ENCODE results near the gene TMEM91. TPM values are rescaled to one million over a fixed set of nuclear protein-coding genes. Genes with fewer than 3 reads are reported as not detected.
A peak's percentile ranks its signal among the peaks of the same experiment; 100 is the strongest.
"Not testable (repeated sequence)": the region's sequence is repeated elsewhere in the genome, so short reads cannot be mapped to it uniquely, and the experiment has no call there.

TMEM91 gene
- total and polyA plus RNA-seq, 2 experiments from 2014 or later = 27.5 to 51.8 TPM

DNA sequence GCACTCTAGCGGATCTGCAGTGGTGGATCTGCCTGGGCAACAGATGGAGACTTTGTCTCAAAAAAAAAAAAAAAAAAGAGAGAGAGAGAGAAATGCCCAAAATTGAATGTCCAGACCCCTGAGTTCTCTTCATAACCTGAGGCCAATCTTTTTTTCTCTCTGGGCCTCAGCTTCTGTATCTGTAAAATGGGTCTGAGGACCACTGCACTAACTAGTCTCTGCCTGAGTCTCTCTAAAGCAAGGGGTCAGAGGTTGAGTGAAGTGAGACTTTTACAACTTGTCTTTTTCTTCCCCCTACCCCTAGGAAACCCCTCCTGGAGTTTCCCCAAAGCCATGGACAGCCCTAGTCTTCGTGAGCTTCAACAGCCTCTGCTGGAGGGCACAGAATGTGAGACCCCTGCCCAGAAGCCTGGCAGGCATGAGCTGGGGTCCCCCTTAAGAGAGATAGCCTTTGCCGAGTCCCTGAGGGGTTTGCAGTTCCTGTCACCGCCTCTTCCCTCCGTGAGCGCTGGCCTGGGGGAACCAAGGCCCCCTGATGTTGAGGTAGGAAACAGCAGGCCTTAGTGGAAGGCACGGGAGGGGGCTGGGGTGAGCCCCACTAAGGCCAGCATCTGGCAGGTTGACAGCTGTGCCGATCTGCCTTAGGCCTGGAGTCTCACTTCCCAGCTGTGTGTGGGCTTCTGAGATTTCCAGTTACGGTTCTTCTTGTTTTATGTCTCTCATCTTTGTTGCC, 1.8 kb downstream of the TMEM91 start:
- WGBS (ENCODE audit: low lambda C conversion rate, missing lambda C conversion rate) = 60% methylated on average over 9 of the region's 9 CpGs
- peak; percentile 56 for DNase-seq (ENCODE audit: low spot score)
- no peak overlapping the region for H2AFZ ChIP-seq
- H3K4me1 ChIP-seq (ENCODE audit: insufficient read depth) = peaks cover 14% of the 10 kb centered on the region
- TF ChIP-seq EZH2 (IDR thresholded peaks at IDR 0.05; ENCODE audit: borderline replicate concordance) = no peak
- TF ChIP-seq, protein P1, sequence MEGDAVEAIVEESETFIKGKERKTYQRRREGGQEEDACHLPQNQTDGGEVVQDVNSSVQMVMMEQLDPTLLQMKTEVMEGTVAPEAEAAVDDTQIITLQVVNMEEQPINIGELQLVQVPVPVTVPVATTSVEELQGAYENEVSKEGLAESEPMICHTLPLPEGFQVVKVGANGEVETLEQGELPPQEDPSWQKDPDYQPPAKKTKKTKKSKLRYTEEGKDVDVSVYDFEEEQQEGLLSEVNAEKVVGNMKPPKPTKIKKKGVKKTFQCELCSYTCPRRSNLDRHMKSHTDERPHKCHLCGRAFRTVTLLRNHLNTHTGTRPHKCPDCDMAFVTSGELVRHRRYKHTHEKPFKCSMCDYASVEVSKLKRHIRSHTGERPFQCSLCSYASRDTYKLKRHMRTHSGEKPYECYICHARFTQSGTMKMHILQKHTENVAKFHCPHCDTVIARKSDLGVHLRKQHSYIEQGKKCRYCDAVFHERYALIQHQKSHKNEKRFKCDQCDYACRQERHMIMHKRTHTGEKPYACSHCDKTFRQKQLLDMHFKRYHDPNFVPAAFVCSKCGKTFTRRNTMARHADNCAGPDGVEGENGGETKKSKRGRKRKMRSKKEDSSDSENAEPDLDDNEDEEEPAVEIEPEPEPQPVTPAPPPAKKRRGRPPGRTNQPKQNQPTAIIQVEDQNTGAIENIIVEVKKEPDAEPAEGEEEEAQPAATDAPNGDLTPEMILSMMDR (IDR thresholded peaks at IDR 0.05; ENCODE audit: poor library complexity) = peak; percentile 25
- no peaks in the 10 kb centered on the region for H3K9me3 ChIP-seq (ENCODE audit: low read depth)
- H3K4me3 ChIP-seq = no peak overlapping the region
- peaks cover 10% of the 10 kb centered on the region for H3K79me2 ChIP-seq
- no peaks in the 10 kb centered on the region for H3K27me3 ChIP-seq
- H4K20me1 ChIP-seq (ENCODE audit: insufficient read depth, poor library complexity, severe bottlenecking) = no peaks in the 10 kb centered on the region
- H3K9me2 ChIP-seq (replicated peaks; ENCODE audit: insufficient read depth) = no peaks in the 10 kb centered on the region
- no peaks in the 10 kb centered on the region for H3K36me3 ChIP-seq (replicated peaks; ENCODE audit: insufficient read depth, low read depth)
- H3K27ac ChIP-seq = peak overlapping the region; percentile 34
- H3K4me2 ChIP-seq = peak overlapping the region; percentile 48

DNA sequence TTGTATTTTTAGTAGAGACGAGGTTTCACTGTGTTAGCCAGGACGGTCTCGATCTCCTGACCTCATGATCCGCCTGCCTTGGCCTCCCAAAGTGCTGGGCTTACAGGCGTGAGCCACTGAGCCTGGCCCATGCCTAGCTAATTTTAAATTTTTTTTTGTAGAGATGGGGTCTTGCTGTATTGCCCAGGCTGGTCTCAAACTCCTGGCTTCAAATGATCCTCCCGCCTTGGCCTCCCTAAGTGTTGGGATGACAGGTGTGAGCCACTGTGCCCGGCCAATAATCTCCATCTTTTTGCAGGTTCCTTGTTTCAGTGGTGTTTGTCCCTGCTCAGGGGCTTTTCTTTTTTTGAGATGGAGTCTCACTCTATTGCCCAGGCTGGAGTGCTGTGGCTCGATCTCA, 5.2 kb downstream of the TMEM91 start:
- whole genome bisulfite sequencing (ENCODE audit: low lambda C conversion rate, missing lambda C conversion rate) = 96% methylated on average over 8 of the region's 8 CpGs
- not testable (repeated sequence) for H3K27ac ChIP-seq; DNase-seq (ENCODE audit: low spot score); H3K36me3 ChIP-seq (replicated peaks; ENCODE audit: insufficient read depth, low read depth); H3K79me2 ChIP-seq; H3K4me3 ChIP-seq; H3K4me2 ChIP-seq; H3K9me2 ChIP-seq (replicated peaks; ENCODE audit: insufficient read depth); H3K9me3 ChIP-seq (ENCODE audit: low read depth); H2AFZ ChIP-seq; H4K20me1 ChIP-seq (ENCODE audit: insufficient read depth, poor library complexity, severe bottlenecking); H3K4me1 ChIP-seq (ENCODE audit: insufficient read depth); H3K27me3 ChIP-seq

DNA sequence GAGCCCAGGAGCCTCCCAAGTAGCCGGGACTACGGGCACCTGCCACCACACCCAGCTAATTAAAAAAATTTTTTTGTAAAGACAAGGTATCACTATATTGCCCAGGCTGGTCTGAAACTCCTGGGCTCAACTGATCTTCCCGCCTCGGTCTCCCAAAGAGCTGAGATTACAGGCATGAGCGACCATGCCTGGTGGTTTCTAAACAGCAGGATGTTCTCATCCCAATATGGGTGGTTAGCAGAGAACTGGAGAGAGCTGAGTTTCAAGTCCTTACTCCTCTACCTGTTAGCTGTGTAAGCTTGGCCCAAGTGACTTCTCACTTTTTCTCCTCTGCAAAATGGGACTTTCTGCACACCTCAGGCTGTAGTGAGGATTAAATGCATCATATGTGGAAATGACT, 8.0 kb downstream of the TMEM91 start:
- TF ChIP-seq EZH2phosphoT487 (IDR thresholded peaks at IDR 0.05; ENCODE audit: low read depth, severe bottlenecking, unreplicated experiment) (no peak), EZH2 (IDR thresholded peaks at IDR 0.05; ENCODE audit: borderline replicate concordance) (no peak)
- TF ChIP-seq, protein P1 (IDR thresholded peaks at IDR 0.05; ENCODE audit: poor library complexity) = no peak
- Histone ChIP-seq H3K27me3 (no peaks in the 10 kb centered on the region), H2AFZ (no peak overlapping the region), H3K79me2 (no peaks in the 10 kb centered on the region), H3K4me3 (no peak overlapping the region), H3K4me1 (ENCODE audit: insufficient read depth) (no peaks in the 10 kb centered on the region), H3K36me3 (replicated peaks; ENCODE audit: insufficient read depth, low read depth) (no peaks in the 10 kb centered on the region), H3K27ac (no peak overlapping the region), H3K4me2 (no peak overlapping the region), H4K20me1 (ENCODE audit: insufficient read depth, poor library complexity, severe bottlenecking) (no peaks in the 10 kb centered on the region), H3K9me3 (ENCODE audit: low read depth) (no peaks in the 10 kb centered on the region), H3K9me2 (replicated peaks; ENCODE audit: insufficient read depth) (no peaks in the 10 kb centered on the region)
- WGBS (ENCODE audit: low lambda C conversion rate, missing lambda C conversion rate) = 89% methylated on average over 5 of the region's 5 CpGs
- DNase-seq (ENCODE audit: low spot score) = no peak

DNA sequence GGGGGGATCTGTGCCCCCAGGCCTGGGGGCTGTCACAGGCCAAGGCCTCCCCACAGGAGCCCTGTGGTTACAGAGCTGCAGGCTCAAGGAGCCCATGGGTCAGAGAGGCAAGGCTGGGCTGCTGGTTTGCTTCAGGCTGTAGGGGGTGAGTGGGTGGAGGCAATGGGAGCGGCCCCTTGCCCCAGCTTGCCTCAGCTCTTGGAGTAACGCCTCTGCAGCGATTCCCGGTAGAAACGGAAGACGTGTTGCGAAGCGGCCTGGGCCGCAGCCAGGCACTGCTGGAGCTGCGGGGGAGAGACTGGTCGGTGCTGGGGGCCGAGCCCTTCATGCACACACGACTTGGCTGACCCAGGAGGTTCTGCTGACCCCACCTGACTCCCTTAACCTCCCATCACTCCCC, 10.1 kb downstream of the TMEM91 start:
- H3K4me1 ChIP-seq (ENCODE audit: insufficient read depth) = no peaks in the 10 kb centered on the region
- H3K36me3 ChIP-seq (replicated peaks; ENCODE audit: insufficient read depth, low read depth) = no peaks in the 10 kb centered on the region
- no peaks in the 10 kb centered on the region for H4K20me1 ChIP-seq (ENCODE audit: insufficient read depth, poor library complexity, severe bottlenecking)
- no peaks in the 10 kb centered on the region for H3K79me2 ChIP-seq
- H3K9me3 ChIP-seq (ENCODE audit: low read depth) = no peaks in the 10 kb centered on the region
- TF ChIP-seq EZH2phosphoT487 (IDR thresholded peaks at IDR 0.05; ENCODE audit: low read depth, severe bottlenecking, unreplicated experiment) (no peak), EZH2 (IDR thresholded peaks at IDR 0.05; ENCODE audit: borderline replicate concordance) (no peak)
- TF ChIP-seq, protein P1 (IDR thresholded peaks at IDR 0.05; ENCODE audit: poor library complexity) = no peak
- 93% methylated on average over 11 of the region's 13 CpGs for WGBS (ENCODE audit: low lambda C conversion rate, missing lambda C conversion rate)
- H3K27ac ChIP-seq = no peak overlapping the region
- no peak overlapping the region for H3K4me3 ChIP-seq
- H3K27me3 ChIP-seq = no peaks in the 10 kb centered on the region
- no peak for DNase-seq (ENCODE audit: low spot score)
- H2AFZ ChIP-seq = no peak overlapping the region
- H3K4me2 ChIP-seq = no peak overlapping the region
- no peaks in the 10 kb centered on the region for H3K9me2 ChIP-seq (replicated peaks; ENCODE audit: insufficient read depth)
